Measurements from ENCODE around the gene CLDND2. TPM values are rescaled to one million over a fixed set of nuclear protein-coding genes. Genes with fewer than 3 reads are reported as not detected.

CLDND2 gene
- total and polyA plus RNA-seq, 2 of the 8 experiments (the other 6 are each of a cell fraction or from before 2014, with no cell fraction given): 0.21 to 0.56 TPM

GRCh38 chr19:51361239-51361638 lies 7.6 kb downstream of the CLDND2 start (continued):
- TF ChIP-seq POU5F1 (IDR thresholded peaks at IDR 0.05; ENCODE audit: low read depth, low read length) (no peak), KDM1A (IDR thresholded peaks at IDR 0.05; ENCODE audit: borderline replicate concordance, low read length) (no peak), TAF7 (optimal IDR thresholded peaks at IDR 0.05; ENCODE audit: borderline replicate concordance, low read depth, low read length) (no peak)

Data from H1 (cell line).